HepG2 (cell line): Measurements from ENCODE around the gene APOC3. TPM values are rescaled to one million over a fixed set of nuclear protein-coding genes. Genes with fewer than 3 reads are reported as not detected.

Experiments
- AGO1 ChIP-seq: fragments of 200-400 bp; formaldehyde crosslinking; IDR thresholded peaks from 2 replicates; pipeline ENCODE4 v1.6.1; 2017; ENCODE audit warnings: mild to moderate bottlenecking, low read depth, low read length, moderate library complexity; ENCODE audit not compliant: poor library complexity, severe bottlenecking
- ERF ChIP-seq: IDR thresholded peaks from 2 replicates; pipeline ENCODE4 v1.6.1; 2018; ENCODE audit warnings: missing biosample characterization, missing genetic modification reagents
- FOXO1 ChIP-seq: sonication (generic); formaldehyde crosslinking; IDR thresholded peaks from 2 replicates; pipeline ENCODE4 v1.4.0; 2020; ENCODE audit warnings: missing genetic modification reagents
- IKZF4 ChIP-seq: sonication (generic); formaldehyde crosslinking; IDR thresholded peaks from 2 replicates; pipeline ENCODE4 v1.5.1; 2020; ENCODE audit warnings: borderline replicate concordance, mild to moderate bottlenecking, low read depth, missing genetic modification reagents; ENCODE audit errors: not compliant biosample characterization
- JDP2 ChIP-seq: sonication (generic); formaldehyde crosslinking; IDR thresholded peaks from 2 replicates; pipeline ENCODE4 v1.8.1; 2022; ENCODE audit warnings: missing genetic modification reagents, borderline replicate concordance
- REL ChIP-seq: sonication (generic); formaldehyde crosslinking; conservative IDR thresholded peaks from 2 replicates; pipeline ENCODE4 v1.8.0; 2022; ENCODE audit warnings: mild to moderate bottlenecking, missing genetic modification reagents, moderate library complexity
- SMYD3 ChIP-seq: sonication (generic); formaldehyde crosslinking; IDR thresholded peaks from 2 replicates; pipeline ENCODE4 v1.8.1; 2023; ENCODE audit warnings: mild to moderate bottlenecking, missing genetic modification reagents
- SP140L ChIP-seq: sonication (generic); formaldehyde crosslinking; IDR thresholded peaks from 2 replicates; pipeline ENCODE4 v1.4.0; 2020; ENCODE audit warnings: missing genetic modification reagents, borderline replicate concordance
- SSRP1 ChIP-seq: IDR thresholded peaks from 2 replicates; pipeline ENCODE4 v1.6.1; 2016; ENCODE audit warnings: control low read depth
- TEAD3 ChIP-seq: optimal IDR thresholded peaks from 2 replicates; pipeline ENCODE3; 2016; ENCODE audit warnings: borderline replicate concordance
- THAP11 ChIP-seq: IDR thresholded peaks from 2 replicates; pipeline ENCODE4 v1.6.1; 2016; ENCODE audit warnings: missing biosample characterization, missing genetic modification reagents
- ZNF143 ChIP-seq: sonication (generic); formaldehyde crosslinking; IDR thresholded peaks from 2 replicates; pipeline ENCODE4 v1.4.0; 2020; ENCODE audit warnings: missing genetic modification reagents
- ZNF274 ChIP-seq: sonication (generic); formaldehyde crosslinking; IDR thresholded peaks from 2 replicates; pipeline ENCODE4 v1.5.1; 2020; ENCODE audit warnings: mild to moderate bottlenecking, missing genetic modification reagents
- ZNF329 ChIP-seq: sonication (generic); formaldehyde crosslinking; IDR thresholded peaks from 2 replicates; pipeline ENCODE4 v1.9.0; 2021; ENCODE audit warnings: low read depth, mild to moderate bottlenecking, missing genetic modification reagents
- ZNF333 ChIP-seq: sonication (generic); formaldehyde crosslinking; IDR thresholded peaks from 2 replicates; pipeline ENCODE4 v1.4.0; 2020; ENCODE audit warnings: mild to moderate bottlenecking, missing genetic modification reagents, borderline replicate concordance
- ZNF430 ChIP-seq: sonication (generic); formaldehyde crosslinking; IDR thresholded peaks from 2 replicates; pipeline ENCODE4 v1.9.0; 2021; ENCODE audit warnings: mild to moderate bottlenecking, missing genetic modification reagents
- ZNF75D ChIP-seq: sonication (generic); formaldehyde crosslinking; IDR thresholded peaks from 2 replicates; pipeline ENCODE4 v1.8.1; 2023; ENCODE audit warnings: missing genetic modification reagents, mild to moderate bottlenecking, borderline replicate concordance
- polyA plus RNA-seq, 8 experiments: library from polyadenylated mRNA; depleted of rRNA in 3 of 8; stranded (reverse) in 7 of 8; unstranded in 1 of 8; fragments of >200 nt; fragmentation: Illumina TruSeq in 4 of 8; extraction: Trizol in 4 of 8; gene quantifications; 2 replicates each; pipeline versions ENCODE4 v1.2.1 to v1.2.3, GENCODE V29; 2011 to 2016; ENCODE audit warnings: low read depth in 4 of 8, missing spikeins in 1 of 8, mixed read lengths in 1 of 8; ENCODE audit not compliant: insufficient read depth in 1 of 8
- total RNA-seq, 5 experiments: library from RNA; depleted of rRNA; stranded (reverse); fragments of >200 nt; fragmentation: Illumina TruSeq; extraction: Trizol; gene quantifications; 2 replicates each; pipeline ENCODE4 v1.2.3, GENCODE V29; 2016; ENCODE audit warnings: low read depth in 1 of 5
- TF ChIP-seq, protein P1 (sequence below): sonication (generic); formaldehyde crosslinking; IDR thresholded peaks from 2 replicates; pipeline ENCODE4 v1.5.1; 2020; ENCODE audit warnings: mild to moderate bottlenecking, missing genetic modification reagents, moderate library complexity
- TF ChIP-seq, protein P2 (sequence below): sonication (generic); formaldehyde crosslinking; IDR thresholded peaks from 2 replicates; pipeline ENCODE4 v1.5.0; 2020; ENCODE audit warnings: mild to moderate bottlenecking, missing genetic modification reagents
- TF ChIP-seq, protein P3 (sequence below): sonication (generic); formaldehyde crosslinking; IDR thresholded peaks from 2 replicates; pipeline ENCODE4 v1.4.0; 2020; ENCODE audit warnings: low read depth, mild to moderate bottlenecking, missing genetic modification reagents
- TF ChIP-seq, protein P4 (sequence below): conservative IDR thresholded peaks from 2 replicates; pipeline ENCODE4 v1.6.1; 2018; ENCODE audit warnings: missing genetic modification reagents

The APOC3 gene
- total and polyA plus RNA-seq, 2 of the 13 experiments (the other 11 are each of a cell fraction or from before 2014, with no cell fraction given): 314 to 687 TPM

DNA sequence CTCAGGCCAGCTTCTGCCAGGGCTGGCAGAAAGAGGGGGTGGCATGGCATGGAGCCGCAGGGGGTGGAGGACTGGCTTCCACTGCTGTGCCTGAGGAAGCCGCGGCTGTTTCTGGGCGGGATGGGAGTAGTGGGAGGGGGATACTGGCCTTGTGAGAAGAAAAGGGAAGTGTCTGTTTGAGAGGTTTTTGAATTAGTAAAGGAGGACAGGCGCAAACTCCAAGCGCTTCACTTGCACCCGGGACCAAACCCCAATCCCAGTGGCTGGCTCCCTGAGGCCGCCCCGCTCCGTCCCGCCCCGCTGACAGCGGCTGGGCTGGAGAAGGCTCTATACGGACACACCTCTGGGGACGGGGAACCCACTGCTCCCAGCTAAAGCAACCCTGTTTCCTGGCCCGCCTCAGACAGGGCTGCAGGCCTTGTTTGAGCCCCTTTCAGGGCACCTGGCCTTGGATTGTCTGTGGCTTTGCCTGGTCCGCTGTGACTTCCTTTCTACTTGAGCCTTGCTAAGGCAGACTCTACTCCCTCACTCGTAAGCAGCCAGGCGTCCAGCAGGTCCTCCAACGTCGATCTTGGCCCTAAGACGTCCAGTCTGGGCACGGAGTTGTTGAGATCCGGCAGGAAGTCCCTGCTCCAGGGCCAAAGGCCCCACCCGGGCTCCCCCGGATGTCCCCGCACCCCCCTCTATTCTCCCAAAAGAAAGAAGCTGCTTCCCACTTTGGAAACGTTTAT is 5.5 kb downstream of the APOC3 start (continued):
- TF ChIP-seq, protein P1, sequence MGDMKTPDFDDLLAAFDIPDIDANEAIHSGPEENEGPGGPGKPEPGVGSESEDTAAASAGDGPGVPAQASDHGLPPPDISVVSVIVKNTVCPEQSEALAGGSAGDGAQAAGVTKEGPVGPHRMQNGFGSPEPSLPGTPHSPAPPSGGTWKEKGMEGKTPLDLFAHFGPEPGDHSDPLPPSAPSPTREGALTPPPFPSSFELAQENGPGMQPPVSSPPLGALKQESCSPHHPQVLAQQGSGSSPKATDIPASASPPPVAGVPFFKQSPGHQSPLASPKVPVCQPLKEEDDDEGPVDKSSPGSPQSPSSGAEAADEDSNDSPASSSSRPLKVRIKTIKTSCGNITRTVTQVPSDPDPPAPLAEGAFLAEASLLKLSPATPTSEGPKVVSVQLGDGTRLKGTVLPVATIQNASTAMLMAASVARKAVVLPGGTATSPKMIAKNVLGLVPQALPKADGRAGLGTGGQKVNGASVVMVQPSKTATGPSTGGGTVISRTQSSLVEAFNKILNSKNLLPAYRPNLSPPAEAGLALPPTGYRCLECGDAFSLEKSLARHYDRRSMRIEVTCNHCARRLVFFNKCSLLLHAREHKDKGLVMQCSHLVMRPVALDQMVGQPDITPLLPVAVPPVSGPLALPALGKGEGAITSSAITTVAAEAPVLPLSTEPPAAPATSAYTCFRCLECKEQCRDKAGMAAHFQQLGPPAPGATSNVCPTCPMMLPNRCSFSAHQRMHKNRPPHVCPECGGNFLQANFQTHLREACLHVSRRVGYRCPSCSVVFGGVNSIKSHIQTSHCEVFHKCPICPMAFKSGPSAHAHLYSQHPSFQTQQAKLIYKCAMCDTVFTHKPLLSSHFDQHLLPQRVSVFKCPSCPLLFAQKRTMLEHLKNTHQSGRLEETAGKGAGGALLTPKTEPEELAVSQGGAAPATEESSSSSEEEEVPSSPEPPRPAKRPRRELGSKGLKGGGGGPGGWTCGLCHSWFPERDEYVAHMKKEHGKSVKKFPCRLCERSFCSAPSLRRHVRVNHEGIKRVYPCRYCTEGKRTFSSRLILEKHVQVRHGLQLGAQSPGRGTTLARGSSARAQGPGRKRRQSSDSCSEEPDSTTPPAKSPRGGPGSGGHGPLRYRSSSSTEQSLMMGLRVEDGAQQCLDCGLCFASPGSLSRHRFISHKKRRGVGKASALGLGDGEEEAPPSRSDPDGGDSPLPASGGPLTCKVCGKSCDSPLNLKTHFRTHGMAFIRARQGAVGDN: no peak
- TF ChIP-seq ERF (CRISPR knock-in tag): no peak; the same call in 1 of the 2 replicates
- TF ChIP-seq SP140L (CRISPR knock-in tag): no peak
- TF ChIP-seq ZNF329 (CRISPR knock-in tag): 0 out of 2 replicates have a peak, but pooled peaks have one; percentile 48
- no peak for TF ChIP-seq FOXO1 (CRISPR knock-in tag)
- 0 out of 2 replicates have a peak, but pooled peaks have one; percentile 30 for TF ChIP-seq ZNF333
- 0 out of 2 replicates have a peak, but pooled peaks have one; percentile 3 for TF ChIP-seq ZNF274
- no peak for TF ChIP-seq SMYD3 (CRISPR knock-in tag)
- TF ChIP-seq JDP2 (CRISPR knock-in tag): no peak
- peak; percentile 17; the same call in 1 of the 2 replicates for TF ChIP-seq SSRP1 (CRISPR knock-in tag)
- TF ChIP-seq ZNF430 (CRISPR knock-in tag): no peak
- TF ChIP-seq, protein P2, sequence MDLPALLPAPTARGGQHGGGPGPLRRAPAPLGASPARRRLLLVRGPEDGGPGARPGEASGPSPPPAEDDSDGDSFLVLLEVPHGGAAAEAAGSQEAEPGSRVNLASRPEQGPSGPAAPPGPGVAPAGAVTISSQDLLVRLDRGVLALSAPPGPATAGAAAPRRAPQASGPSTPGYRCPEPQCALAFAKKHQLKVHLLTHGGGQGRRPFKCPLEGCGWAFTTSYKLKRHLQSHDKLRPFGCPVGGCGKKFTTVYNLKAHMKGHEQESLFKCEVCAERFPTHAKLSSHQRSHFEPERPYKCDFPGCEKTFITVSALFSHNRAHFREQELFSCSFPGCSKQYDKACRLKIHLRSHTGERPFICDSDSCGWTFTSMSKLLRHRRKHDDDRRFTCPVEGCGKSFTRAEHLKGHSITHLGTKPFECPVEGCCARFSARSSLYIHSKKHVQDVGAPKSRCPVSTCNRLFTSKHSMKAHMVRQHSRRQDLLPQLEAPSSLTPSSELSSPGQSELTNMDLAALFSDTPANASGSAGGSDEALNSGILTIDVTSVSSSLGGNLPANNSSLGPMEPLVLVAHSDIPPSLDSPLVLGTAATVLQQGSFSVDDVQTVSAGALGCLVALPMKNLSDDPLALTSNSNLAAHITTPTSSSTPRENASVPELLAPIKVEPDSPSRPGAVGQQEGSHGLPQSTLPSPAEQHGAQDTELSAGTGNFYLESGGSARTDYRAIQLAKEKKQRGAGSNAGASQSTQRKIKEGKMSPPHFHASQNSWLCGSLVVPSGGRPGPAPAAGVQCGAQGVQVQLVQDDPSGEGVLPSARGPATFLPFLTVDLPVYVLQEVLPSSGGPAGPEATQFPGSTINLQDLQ (CRISPR knock-in tag): no peak; the same call in 1 of the 2 replicates
- no peak; the same call in 1 of the 2 replicates for TF ChIP-seq REL (CRISPR knock-in tag)
- TF ChIP-seq IKZF4 (CRISPR knock-in tag): no peak
- TF ChIP-seq ZNF75D (CRISPR knock-in tag): no peak
- peak; percentile 87 for TF ChIP-seq AGO1
- TF ChIP-seq THAP11: no peak
- TF ChIP-seq, protein P3, sequence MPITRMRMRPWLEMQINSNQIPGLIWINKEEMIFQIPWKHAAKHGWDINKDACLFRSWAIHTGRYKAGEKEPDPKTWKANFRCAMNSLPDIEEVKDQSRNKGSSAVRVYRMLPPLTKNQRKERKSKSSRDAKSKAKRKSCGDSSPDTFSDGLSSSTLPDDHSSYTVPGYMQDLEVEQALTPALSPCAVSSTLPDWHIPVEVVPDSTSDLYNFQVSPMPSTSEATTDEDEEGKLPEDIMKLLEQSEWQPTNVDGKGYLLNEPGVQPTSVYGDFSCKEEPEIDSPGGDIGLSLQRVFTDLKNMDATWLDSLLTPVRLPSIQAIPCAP (CRISPR knock-in tag): no peak
- no peak for TF ChIP-seq TEAD3 (CRISPR knock-in tag)
- TF ChIP-seq, protein P4, sequence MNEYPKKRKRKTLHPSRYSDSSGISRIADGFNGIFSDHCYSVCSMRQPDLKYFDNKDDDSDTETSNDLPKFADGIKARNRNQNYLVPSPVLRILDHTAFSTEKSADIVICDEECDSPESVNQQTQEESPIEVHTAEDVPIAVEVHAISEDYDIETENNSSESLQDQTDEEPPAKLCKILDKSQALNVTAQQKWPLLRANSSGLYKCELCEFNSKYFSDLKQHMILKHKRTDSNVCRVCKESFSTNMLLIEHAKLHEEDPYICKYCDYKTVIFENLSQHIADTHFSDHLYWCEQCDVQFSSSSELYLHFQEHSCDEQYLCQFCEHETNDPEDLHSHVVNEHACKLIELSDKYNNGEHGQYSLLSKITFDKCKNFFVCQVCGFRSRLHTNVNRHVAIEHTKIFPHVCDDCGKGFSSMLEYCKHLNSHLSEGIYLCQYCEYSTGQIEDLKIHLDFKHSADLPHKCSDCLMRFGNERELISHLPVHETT (CRISPR knock-in tag): no peak
- TF ChIP-seq ZNF143: no peak
